Uterine smooth muscle cell (primary cell): Measurements from ENCODE around the gene NRL. TPM values are rescaled to one million over a fixed set of nuclear protein-coding genes. Genes with fewer than 3 reads are reported as not detected.

ENCODE experiments used
- total RNA-seq: library from RNA; depleted of rRNA; stranded (reverse); fragments of >200 nt; gene quantifications from 2 replicates; pipeline ENCODE4 v1.2.3, GENCODE V29; 2014

NRL gene
- 0.55 and 1.00 TPM in 2 replicates for total RNA-seq

GRCh38 chr14:24114532-24115421 lies at the start of gene NRL, which contains the start of gene DCAF11:
Gene NRL (minus strand): TSS chr14:24114949. CDS start chr14:24082848, 32,101 bp downstream.
Gene DCAF11 (plus strand): TSS chr14:24114777. CDS start chr14:24115595, 818 bp downstream.

GRCh38 chr14:24160850-24161804 lies 46.4 kb upstream of the NRL start, which contains the start of gene IRF9:
Gene IRF9 (plus strand): TSS chr14:24161265. CDS start chr14:24162145, 880 bp downstream.

GRCh38 chr14:24146978-24147760 lies 32.4 kb upstream of the NRL start, which contains the start of gene RNF31:
Gene RNF31 (plus strand): TSS chr14:24147498. CDS start chr14:24147699, 201 bp downstream.

GRCh38 chr14:24146453-24146977 lies 31.8 kb upstream of the NRL start, which contains the start of gene PSME2:
Gene PSME2 (minus strand): TSS chr14:24146610. CDS start chr14:24146581, 29 bp downstream.

GRCh38 chr14:24141097-24141880 lies 26.5 kb upstream of the NRL start, which contains the start of gene EMC9:
Gene EMC9 (minus strand): TSS chr14:24141591. CDS start chr14:24141304, 287 bp downstream.

GRCh38 chr14:24135834-24136683 lies 21.3 kb upstream of the NRL start, which contains the start of gene PSME1:
Gene PSME1 (plus strand): TSS chr14:24136194. CDS start chr14:24136263, 69 bp downstream.

GRCh38 chr14:24130380-24130716 lies 15.6 kb upstream of the NRL start, which contains the start of gene FITM1:
Gene FITM1 (plus strand): TSS chr14:24130659. CDS start chr14:24131564, 905 bp downstream.

GRCh38 chr14:24093901-24094840 lies 20.6 kb downstream of the NRL start, which contains the start of gene PCK2:
Gene PCK2 (plus strand): TSS chr14:24094311. CDS start chr14:24094406, 95 bp downstream.

GRCh38 chr14:24071144-24071697 lies 43.5 kb downstream of the NRL start, which contains the start of gene CPNE6:
Gene CPNE6 (plus strand): TSS chr14:24071562. CDS start chr14:24072937, 1,375 bp downstream.

GRCh38 chr14:24051789-24052655 lies 62.7 kb downstream of the NRL start, which contains the start of gene CARMIL3:
Gene CARMIL3 (plus strand): TSS chr14:24052009. CDS start chr14:24052154, 145 bp downstream.

Other genes starting within 250 kb of the NRL start
- gene DHRS4, start 161.2 kb downstream of the NRL start, total RNA-seq = 31.2 and 47.7 TPM in 2 replicates
- gene DHRS4L2, start 126.0 kb downstream of the NRL start, total RNA-seq = 11.6 and 14.9 TPM in 2 replicates
- gene CARMIL3, start 62.9 kb downstream of the NRL start, total RNA-seq = under 0.01 and 0.12 TPM in 2 replicates
- not detected in 2 replicates for gene CPNE6, start 43.4 kb downstream of the NRL start, total RNA-seq
- gene PCK2, start 20.6 kb downstream of the NRL start, total RNA-seq = 40.1 and 60.2 TPM in 2 replicates
- 56.0 and 64.2 TPM in 2 replicates for gene DCAF11, start 172 bp downstream of the NRL start, total RNA-seq
- 0.37 TPM in 1 of 2 replicates, not detected in the other for gene FITM1, start 15.7 kb upstream of the NRL start, total RNA-seq
- gene PSME1, start 21.2 kb upstream of the NRL start, total RNA-seq = 69.7 and 121 TPM in 2 replicates
- gene EMC9, start 26.6 kb upstream of the NRL start, total RNA-seq = 20.0 and 34.6 TPM in 2 replicates
- gene PSME2, start 31.7 kb upstream of the NRL start, total RNA-seq = 111 and 120 TPM in 2 replicates
- gene RNF31, start 32.5 kb upstream of the NRL start, total RNA-seq = 40.7 and 44.7 TPM in 2 replicates
- 68.6 and 80.1 TPM in 2 replicates for gene IRF9, start 46.3 kb upstream of the NRL start, total RNA-seq
- gene REC8, start 57.1 kb upstream of the NRL start, total RNA-seq = 0.87 and 1.1 TPM in 2 replicates
- gene IPO4, start 73.9 kb upstream of the NRL start, total RNA-seq = 47.9 and 71.6 TPM in 2 replicates
- 74.9 and 79.5 TPM in 2 replicates for gene TM9SF1, start 80.5 kb upstream of the NRL start, total RNA-seq
- gene TSSK4, start 90.7 kb upstream of the NRL start, total RNA-seq = 0.11 TPM in 1 of 2 replicates, not detected in the other
- gene CHMP4A, start 98.5 kb upstream of the NRL start, total RNA-seq = 32.7 and 38.6 TPM in 2 replicates
- 18.9 and 23.2 TPM in 2 replicates for gene MDP1, start 101.1 kb upstream of the NRL start, total RNA-seq
- 163 and 222 TPM in 2 replicates for gene NEDD8, start 117.4 kb upstream of the NRL start, total RNA-seq
- gene GMPR2, start 118.0 kb upstream of the NRL start, total RNA-seq = 57.1 and 69.0 TPM in 2 replicates
- gene TINF2, start 127.7 kb upstream of the NRL start, total RNA-seq = 59.9 and 69.5 TPM in 2 replicates
- gene TGM1, start 148.2 kb upstream of the NRL start, total RNA-seq = 0.25 and 0.55 TPM in 2 replicates
- 17.9 and 28.6 TPM in 2 replicates for gene RABGGTA, start 156.6 kb upstream of the NRL start, total RNA-seq
- 13.3 and 19.2 TPM in 2 replicates for gene DHRS1, start 184.8 kb upstream of the NRL start, total RNA-seq
- 22.6 and 29.0 TPM in 2 replicates for gene NOP9, start 184.9 kb upstream of the NRL start, total RNA-seq
- gene CIDEB, start 193.0 kb upstream of the NRL start, total RNA-seq = 1.6 and 2.9 TPM in 2 replicates
- 3.7 and 3.8 TPM in 2 replicates for gene LTB4R2, start 195.2 kb upstream of the NRL start, total RNA-seq
- gene LTB4R, start 196.6 kb upstream of the NRL start, total RNA-seq = 1.2 and 1.5 TPM in 2 replicates
- 5.1 and 8.1 TPM in 2 replicates for gene ADCY4, start 220.1 kb upstream of the NRL start, total RNA-seq
- 0.50 and 1.00 TPM in 2 replicates for gene RIPK3, start 225.0 kb upstream of the NRL start, total RNA-seq